CD4-positive, CD25-positive, alpha-beta regulatory T cell (primary cell): ENCODE results near the gene PTPN7. TPM values are rescaled to one million over a fixed set of nuclear protein-coding genes. Genes with fewer than 3 reads are reported as not detected.
A peak's percentile ranks its signal among the peaks of the same experiment; 100 is the strongest.
"Not testable (repeated sequence)": the region's sequence is repeated elsewhere in the genome, so short reads cannot be mapped to it uniquely, and the experiment has no call there.

Experiments used
- ATAC-seq, 2 donors: fragments of 150-1000 bp; cut with Tn5 transposase; one replicate each; pipeline ENCODE4 v1.10.0; 2021; ENCODE audit warnings: low read depth in 2 of 2, moderate number of reproducible peaks in 2 of 2, moderate library complexity in 1 of 2
- DNase-seq, 3 donors: peaks; one replicate each; pipeline versions ENCODE4 v3.0.0 to v3.0.0-alpha.2; 2012 to 2022; ENCODE audit warnings: mixed read lengths in 1 of 3
- H3K27ac ChIP-seq: one replicate; pipeline ENCODE4 v1.7.0; 2013; ENCODE audit warnings: mild to moderate bottlenecking, low read length; ENCODE audit not compliant: insufficient read depth, poor library complexity, severe bottlenecking
- H3K27me3 ChIP-seq: one replicate; pipeline ENCODE4 v1.7.0; 2013; ENCODE audit warnings: low read length; ENCODE audit not compliant: control insufficient read depth, insufficient read depth
- H3K36me3 ChIP-seq: one replicate; pipeline ENCODE4 v1.7.0; 2013; ENCODE audit warnings: mild to moderate bottlenecking, low read length, moderate library complexity; ENCODE audit not compliant: control insufficient read depth, insufficient read depth
- H3K4me1 ChIP-seq: 2 replicates; pipeline ENCODE4 v1.7.0; 2013; ENCODE audit warnings: mild to moderate bottlenecking, low read length; ENCODE audit not compliant: insufficient read depth, control insufficient read depth, poor library complexity, severe bottlenecking
- H3K4me3 ChIP-seq: one replicate; pipeline ENCODE4 v1.7.0; 2013; ENCODE audit warnings: low read depth, mild to moderate bottlenecking, low read length, moderate library complexity
- H3K9me3 ChIP-seq, 2 experiments: 1 replicate in 1 of 2; 2 replicates in 1 of 2; pipeline ENCODE4 v1.7.0; 2013; ENCODE audit warnings: low read length in 2 of 2, mild to moderate bottlenecking in 1 of 2, moderate library complexity in 1 of 2; ENCODE audit not compliant: control insufficient read depth in 2 of 2
- H3K27ac Mint-ChIP-seq, 3 donors: one replicate each; pipeline ENCODE4 v1.8.0; 2020 to 2022; ENCODE audit warnings: mild to moderate bottlenecking in 3 of 3, mixed read lengths in 3 of 3, moderate library complexity in 2 of 3
- H3K27me3 Mint-ChIP-seq: one replicate; pipeline ENCODE4 v1.8.0; 2022; ENCODE audit warnings: mild to moderate bottlenecking, mixed read lengths
- H3K36me3 Mint-ChIP-seq: one replicate; pipeline ENCODE4 v1.8.0; 2020; ENCODE audit warnings: mixed read lengths
- H3K4me1 Mint-ChIP-seq, 4 donors: one replicate each; pipeline ENCODE4 v1.8.0; 2020 to 2022; ENCODE audit warnings: mixed read lengths in 4 of 4, mild to moderate bottlenecking in 1 of 4
- H3K4me3 Mint-ChIP-seq, 4 donors: one replicate each; pipeline ENCODE4 v1.8.0; 2020 to 2022; ENCODE audit warnings: mild to moderate bottlenecking in 4 of 4, mixed read lengths in 4 of 4, moderate library complexity in 3 of 4
- H3K9me3 Mint-ChIP-seq, 7 donors: one replicate each; pipeline ENCODE4 v1.8.0; 2020 to 2022; ENCODE audit warnings: mixed read lengths in 7 of 7, mild to moderate bottlenecking in 3 of 7, moderate library complexity in 2 of 7
- polyA plus RNA-seq, 4 donors: library from polyadenylated mRNA; unstranded; fragments of 300-500 nt; fragmentation: Illumina TruSeq; gene quantifications; one replicate each; pipeline ENCODE4 v1.2.3, GENCODE V29; 2021
- total RNA-seq: library from RNA; stranded (reverse); gene quantifications from one replicate; pipeline ENCODE4 v1.2.3, GENCODE V29; 2022

PTPN7 gene
- total and polyA plus RNA-seq, 5 donors from 2014 or later = 57.5 to 124 (median 78.0) TPM

DNA sequence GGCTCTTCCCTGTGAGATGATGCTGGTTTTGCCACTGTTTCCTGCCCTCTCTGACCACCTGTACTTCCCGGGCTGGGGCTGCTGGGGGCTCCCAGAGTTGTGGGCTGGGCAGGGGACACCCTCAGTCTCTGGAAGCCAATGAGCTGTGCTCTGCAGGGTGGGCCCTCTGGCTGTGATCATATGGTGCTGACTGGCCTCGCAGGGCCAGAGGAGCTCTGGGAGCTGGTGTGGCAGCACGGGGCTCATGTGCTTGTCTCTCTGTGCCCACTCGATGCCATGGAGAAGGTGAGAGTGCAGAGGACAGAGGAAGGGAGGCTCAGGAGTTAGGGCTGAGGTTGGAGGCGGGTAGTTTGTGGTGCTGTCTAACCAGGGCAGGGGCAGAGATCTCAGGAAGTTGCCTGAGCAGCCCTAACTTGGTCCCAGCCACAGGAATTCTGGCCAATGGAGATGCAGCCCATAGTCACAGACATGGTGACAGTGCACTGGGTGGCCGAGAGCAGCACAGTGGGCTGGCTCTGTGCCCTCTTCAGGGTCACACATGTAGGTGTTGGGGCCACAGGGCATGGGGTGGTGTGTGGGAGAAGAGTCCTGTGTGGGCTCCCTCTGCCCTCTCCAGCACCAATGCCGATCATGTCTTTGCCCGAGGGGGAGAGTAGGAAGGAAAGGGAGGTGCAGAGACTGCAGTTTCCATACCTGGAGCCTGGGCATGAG, 27.4 kb upstream of the PTPN7 start:
- peaks cover 0 to 14% (median 1%) of the 10 kb centered on the region in 4 donors for H3K4me1 Mint-ChIP-seq
- H3K27ac ChIP-seq = no peak overlapping the region
- no peak overlapping the region for H3K4me3 ChIP-seq
- H3K27ac Mint-ChIP-seq = peak overlapping the region in 1 of 3 donors; percentile 20
- H3K36me3 Mint-ChIP-seq = no peaks in the 10 kb centered on the region
- DNase-seq = no peak
- H3K4me1 ChIP-seq = no peaks in the 10 kb centered on the region
- no peaks in the 10 kb centered on the region for H3K36me3 ChIP-seq
- no peak for ATAC-seq
- no peaks in the 10 kb centered on the region for H3K9me3 Mint-ChIP-seq
- H3K27me3 Mint-ChIP-seq = peaks cover 10% of the 10 kb centered on the region
- H3K27me3 ChIP-seq = no peaks in the 10 kb centered on the region
- no peak overlapping the region for H3K4me3 Mint-ChIP-seq
- H3K9me3 ChIP-seq = no peaks in the 10 kb centered on the region

- Histone ChIP-seq H3K36me3 (no peaks in the 10 kb centered on the region), H3K9me3 (no peaks in the 10 kb centered on the region), H3K4me3 (no peak overlapping the region), H3K27me3 (no peaks in the 10 kb centered on the region), H3K4me1 (no peaks in the 10 kb centered on the region), H3K27ac (no peak overlapping the region)
- Mint-ChIP-seq H3K27ac (no peak overlapping the region), H3K4me3 (no peak overlapping the region), H3K4me1 (peaks cover 0 to 14% (median 2%) of the 10 kb centered on the region in 4 donors), H3K9me3 (no peaks in the 10 kb centered on the region), H3K27me3 (peaks cover 4% of the 10 kb centered on the region), H3K36me3 (no peaks in the 10 kb centered on the region)
- ATAC-seq = no peak
- DNase-seq = no peak
Observed at GRCh38 chr1:202187041-202187671, 26.8 kb upstream of the PTPN7 start.

- peaks cover 0 to 14% (median 4%) of the 10 kb centered on the region in 4 donors for H3K4me1 Mint-ChIP-seq
Observed at GRCh38 chr1:202186327-202186726, 25.9 kb upstream of the PTPN7 start.

GRCh38 chr1:202184750-202185460, 24.5 kb upstream of the PTPN7 start:
- peak; percentile 44 to 60 (median 55) for DNase-seq
- H3K27me3 Mint-ChIP-seq = peaks cover 4% of the 10 kb centered on the region
- no peaks in the 10 kb centered on the region for H3K36me3 Mint-ChIP-seq
- no peak for ATAC-seq
- H3K27me3 ChIP-seq = no peaks in the 10 kb centered on the region
- H3K9me3 ChIP-seq = no peaks in the 10 kb centered on the region
- no peak overlapping the region for H3K4me3 Mint-ChIP-seq
- H3K36me3 ChIP-seq = no peaks in the 10 kb centered on the region
- no peaks in the 10 kb centered on the region for H3K9me3 Mint-ChIP-seq
- no peak overlapping the region for H3K4me3 ChIP-seq
- peak overlapping the region in 1 of 3 donors; percentile 38 for H3K27ac Mint-ChIP-seq
- no peaks in the 10 kb centered on the region for H3K4me1 ChIP-seq
- peaks cover 0 to 14% (median 4%) of the 10 kb centered on the region in 4 donors for H3K4me1 Mint-ChIP-seq
- H3K27ac ChIP-seq = no peak overlapping the region

More at GRCh38 chr1:202186327-202186726, 25.9 kb upstream of the PTPN7 start:
- Mint-ChIP-seq H3K36me3 (no peaks in the 10 kb centered on the region), H3K27me3 (peaks cover 4% of the 10 kb centered on the region), H3K4me3 (no peak overlapping the region), H3K9me3 (no peaks in the 10 kb centered on the region), H3K27ac (no peak overlapping the region)
- H3K36me3 ChIP-seq = no peaks in the 10 kb centered on the region
- DNase-seq (no peak), ATAC-seq (no peak)
- H3K9me3 ChIP-seq = no peaks in the 10 kb centered on the region
- no peak overlapping the region for H3K4me3 ChIP-seq
- no peak overlapping the region for H3K27ac ChIP-seq
- H3K4me1 ChIP-seq = no peaks in the 10 kb centered on the region
- H3K27me3 ChIP-seq = no peaks in the 10 kb centered on the region

DNA sequence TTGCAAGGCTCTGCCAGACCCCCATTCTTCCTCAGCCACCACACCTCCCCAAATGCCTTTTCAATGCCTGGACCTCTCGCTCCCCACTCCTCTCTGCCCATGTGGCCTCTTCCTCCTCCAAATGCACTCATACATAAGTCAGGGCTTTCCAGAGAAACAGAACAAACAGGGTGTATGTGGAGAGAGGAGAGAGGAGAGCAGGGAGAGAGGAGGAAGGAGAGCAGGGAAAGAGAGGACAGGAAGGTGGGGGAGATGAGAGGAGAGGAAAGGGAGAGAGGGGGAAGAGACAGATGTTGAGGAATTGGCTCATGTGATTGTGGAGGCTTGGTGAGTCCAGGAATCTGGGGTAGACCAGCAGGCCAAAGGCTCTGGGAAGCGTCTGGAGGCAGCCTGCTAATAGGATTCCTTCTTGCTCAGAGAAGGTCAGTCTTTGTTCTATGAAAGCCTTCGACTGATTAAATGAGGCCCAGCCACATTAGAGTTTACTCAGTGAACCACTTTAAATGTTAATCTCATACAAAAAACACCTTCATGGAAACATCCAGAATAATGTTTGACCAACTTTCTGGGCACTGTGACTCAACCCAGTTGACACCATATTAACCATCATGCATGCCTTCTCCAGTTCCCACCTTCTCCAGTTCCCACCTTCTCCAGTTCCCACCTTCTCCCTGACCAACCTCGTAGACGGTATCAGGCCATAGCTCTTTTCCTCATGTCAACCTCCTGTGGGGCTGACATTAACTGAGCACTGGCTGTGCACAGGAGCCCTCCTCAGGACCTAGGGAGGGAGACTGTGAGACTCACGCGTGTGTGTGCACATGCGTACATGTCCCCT, 21.9 kb upstream of the PTPN7 start:
- H3K27ac ChIP-seq = no peak overlapping the region
- Mint-ChIP-seq H3K27ac (no peak overlapping the region), H3K4me1 (peaks cover 0 to 14% (median 5%) of the 10 kb centered on the region in 4 donors), H3K9me3 (no peaks in the 10 kb centered on the region), H3K27me3 (peaks cover 4% of the 10 kb centered on the region), H3K36me3 (no peaks in the 10 kb centered on the region), H3K4me3 (no peak overlapping the region)
- no peaks in the 10 kb centered on the region for H3K27me3 ChIP-seq
- no peaks in the 10 kb centered on the region for H3K4me1 ChIP-seq
- DNase-seq (no peak), ATAC-seq (no peak)
- no peaks in the 10 kb centered on the region for H3K9me3 ChIP-seq
- no peak overlapping the region for H3K4me3 ChIP-seq
- H3K36me3 ChIP-seq = no peaks in the 10 kb centered on the region

DNA sequence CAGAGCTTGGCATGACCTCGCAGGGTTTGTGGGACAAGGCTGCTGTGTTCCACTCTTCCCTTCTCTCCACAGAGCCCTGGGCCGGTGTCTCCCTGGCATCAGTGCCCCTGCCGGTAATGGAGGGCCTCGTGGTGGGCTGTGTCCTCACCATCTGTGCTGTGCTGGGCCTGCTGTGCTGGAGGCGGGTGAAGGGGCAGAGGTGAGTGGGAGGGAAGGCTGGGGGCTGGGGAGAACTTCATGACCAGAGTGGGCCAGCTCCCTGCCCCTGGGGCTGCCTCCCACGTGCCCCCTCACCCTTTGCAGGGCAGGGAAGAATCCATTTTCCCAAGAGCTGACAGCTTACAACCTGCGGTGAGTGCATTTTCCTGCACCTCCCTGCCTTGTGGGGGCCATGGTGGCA, 21.2 kb upstream of the PTPN7 start:
- Mint-ChIP-seq H3K4me3 (no peak overlapping the region), H3K27ac (no peak overlapping the region), H3K36me3 (no peaks in the 10 kb centered on the region), H3K27me3 (peaks cover 4% of the 10 kb centered on the region), H3K4me1 (peaks cover 0 to 14% (median 5%) of the 10 kb centered on the region in 4 donors), H3K9me3 (no peaks in the 10 kb centered on the region)
- Histone ChIP-seq H3K36me3 (no peaks in the 10 kb centered on the region), H3K27ac (no peak overlapping the region), H3K4me1 (no peaks in the 10 kb centered on the region), H3K9me3 (no peaks in the 10 kb centered on the region), H3K27me3 (no peaks in the 10 kb centered on the region), H3K4me3 (no peak overlapping the region)
- ATAC-seq (no peak), DNase-seq (no peak)

DNA sequence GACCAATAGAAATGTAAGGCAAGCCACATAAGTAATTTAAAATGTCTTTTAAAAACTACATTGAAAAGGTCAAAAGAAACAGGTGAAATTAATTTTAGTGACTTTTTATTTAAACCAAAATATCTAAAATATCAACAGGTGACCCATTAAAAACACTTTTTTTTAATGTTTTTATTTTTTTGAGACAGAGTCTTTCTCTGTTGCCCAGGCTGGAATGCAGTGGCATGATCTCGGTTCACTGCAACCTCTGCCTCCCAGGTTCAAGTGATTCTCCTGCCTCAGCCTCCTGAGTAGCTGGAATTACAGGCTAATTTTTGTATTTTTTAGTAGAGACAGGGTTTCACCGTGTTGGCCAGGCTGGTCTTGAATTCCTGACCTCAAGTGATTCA, 20.3 kb upstream of the PTPN7 start:
- H3K4me3 ChIP-seq, H3K4me1 ChIP-seq, H3K27ac ChIP-seq, H3K27me3 ChIP-seq, ATAC-seq, DNase-seq, H3K36me3 ChIP-seq, H3K36me3 Mint-ChIP-seq, H3K27ac Mint-ChIP-seq, H3K27me3 Mint-ChIP-seq, H3K9me3 Mint-ChIP-seq, H3K4me3 Mint-ChIP-seq, H3K9me3 ChIP-seq: not testable (repeated sequence)
- H3K4me1 Mint-ChIP-seq = peaks cover 0 to 14% (median 5%) of the 10 kb centered on the region in 4 donors
